Measurements from ENCODE around the gene GABRR1. TPM values are rescaled to one million over a fixed set of nuclear protein-coding genes. Genes with fewer than 3 reads are reported as not detected.
"Not testable (repeated sequence)": the region's sequence is repeated elsewhere in the genome, so short reads cannot be mapped to it uniquely, and the experiment has no call there.

Gene GABRR1
- total RNA-seq, 1 donor from 2014 or later, result not detected

- no peak for DNase-seq (ENCODE audit: low spot score)
Observed at GRCh38 chr6:89154131-89154530, 63.0 kb downstream of the GABRR1 start.

- DNase-seq (ENCODE audit: low spot score), result no peak
Observed at GRCh38 chr6:89148016-89148750, 69.0 kb downstream of the GABRR1 start.

DNA sequence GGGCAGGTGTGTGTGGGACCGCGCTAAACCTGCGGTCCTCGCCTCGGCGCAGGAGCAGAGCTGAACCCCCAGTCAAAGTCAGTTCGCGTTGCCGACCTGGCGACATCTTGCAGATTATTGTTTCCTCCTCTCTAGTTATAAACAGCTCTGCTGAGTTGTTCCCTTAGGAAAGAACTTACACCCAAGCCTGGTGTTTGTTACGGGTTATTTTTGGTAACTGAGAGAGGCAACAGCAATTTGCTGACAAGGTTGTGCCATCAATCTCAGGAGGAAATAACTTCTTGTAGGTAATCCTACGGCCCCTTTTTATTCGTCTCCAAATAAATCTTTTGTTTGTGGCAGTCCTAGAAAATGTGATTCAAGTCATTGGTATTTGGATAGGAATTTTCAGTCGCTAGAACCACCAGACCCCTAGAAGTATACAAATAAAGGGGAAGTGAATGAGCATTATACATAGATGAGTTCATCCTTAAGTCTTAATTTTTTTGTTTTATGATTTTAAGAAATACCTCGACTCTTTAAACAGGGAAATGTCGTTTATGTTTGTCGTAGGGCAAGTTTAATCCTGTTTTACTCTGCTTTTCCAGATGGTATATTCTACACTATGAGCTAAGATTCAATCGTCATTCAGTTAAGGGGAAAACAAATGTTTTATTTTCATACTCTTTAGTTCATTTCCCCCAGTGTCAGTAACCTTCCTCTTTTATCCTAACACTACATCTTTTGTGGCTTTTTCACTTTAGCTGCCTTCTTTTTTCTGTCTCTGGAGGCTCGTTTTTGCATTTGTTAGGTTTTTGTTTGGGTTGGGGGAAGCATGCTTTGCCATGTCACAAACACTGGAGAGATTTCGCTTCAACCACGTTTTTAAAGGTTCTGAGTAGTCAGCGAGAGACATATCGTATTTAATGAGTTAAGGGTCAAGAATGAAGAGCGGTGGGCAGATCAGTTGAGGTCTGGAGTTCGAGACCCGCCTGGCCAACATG lies 70.1 kb downstream of the GABRR1 start:
- DNase-seq (ENCODE audit: low spot score), result no peak

GRCh38 chr6:89145956-89146717 lies 71.0 kb downstream of the GABRR1 start, which contains the start of gene PM20D2:
PM20D2 (plus strand) TSS chr6:89146055; CDS start chr6:89146145, 90 bp downstream.
- peak; percentile 37 for DNase-seq (ENCODE audit: low spot score)

DNA sequence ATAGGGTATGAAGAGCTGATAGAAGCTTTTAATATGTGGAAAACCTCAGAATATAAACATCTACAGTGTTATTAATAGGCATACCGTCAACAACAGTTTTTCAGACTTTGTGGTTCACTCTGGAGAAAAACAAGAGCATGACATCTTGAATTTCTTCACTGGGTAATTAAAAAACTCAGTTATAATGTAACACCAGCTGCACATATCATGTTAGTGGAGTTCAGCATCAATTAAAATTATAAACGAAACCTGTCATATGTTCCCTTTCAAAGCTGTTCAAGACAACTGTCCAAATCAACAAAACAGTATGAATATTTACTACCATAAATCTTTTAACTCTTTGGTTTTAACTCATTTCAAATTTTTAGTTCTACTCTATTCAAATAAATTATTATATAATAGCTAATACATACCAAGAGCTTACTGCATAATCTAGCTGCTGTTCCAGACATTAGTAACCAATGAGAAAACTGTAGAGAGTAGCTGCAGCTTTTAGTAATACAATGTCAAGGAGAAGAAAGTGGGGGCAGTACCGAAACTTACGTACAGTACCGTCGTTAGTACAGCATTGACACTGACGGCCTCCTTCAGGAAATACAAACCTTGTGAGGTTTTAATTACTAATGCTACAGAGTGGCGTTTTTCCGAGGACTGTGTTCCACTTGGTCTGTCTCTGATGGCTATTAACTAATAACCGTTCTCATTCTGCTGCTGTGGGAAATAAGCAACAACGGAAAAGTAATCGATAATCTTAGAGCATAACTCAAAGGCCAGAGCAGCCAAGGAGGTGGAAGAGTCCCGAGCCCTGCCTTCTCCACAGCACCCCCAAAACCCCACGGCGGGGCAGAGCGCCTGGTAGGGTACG lies 71.8 kb downstream of the GABRR1 start:
- DNase-seq (ENCODE audit: low spot score), result no peak

DNA sequence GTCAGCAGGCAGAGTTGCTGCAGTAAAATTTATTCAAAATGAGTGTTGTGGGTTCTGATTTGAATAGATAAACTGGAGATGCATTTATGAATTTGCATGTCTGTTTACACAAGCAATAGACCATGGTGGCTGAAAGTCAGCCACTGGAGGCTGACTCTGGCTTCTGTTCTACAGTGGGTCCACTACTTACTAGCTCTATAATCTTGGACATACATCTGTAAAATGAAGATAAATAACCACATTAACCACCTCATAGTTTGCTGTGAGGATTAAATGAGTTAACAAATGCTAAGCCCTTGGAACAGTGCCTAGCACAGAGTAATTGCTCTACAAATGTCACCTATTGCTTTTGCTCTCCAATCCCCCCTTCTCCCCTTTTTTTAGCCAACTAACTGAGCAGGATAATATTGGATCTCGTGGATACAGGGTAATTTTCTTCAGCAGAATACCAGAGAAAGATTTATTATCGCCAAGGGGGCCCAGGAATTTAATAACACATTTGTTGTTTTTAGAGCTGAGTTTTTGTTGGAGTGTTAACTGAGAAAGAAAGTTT lies 72.7 kb downstream of the GABRR1 start:
- DNase-seq (ENCODE audit: low spot score), result no peak

- DNase-seq (ENCODE audit: low spot score), result no peak
Observed at GRCh38 chr6:89140347-89141156, 76.6 kb downstream of the GABRR1 start.

GRCh38 chr6:89139509-89140346 lies 77.4 kb downstream of the GABRR1 start:
- DNase-seq (ENCODE audit: low spot score), result no peak

- no peak for DNase-seq (ENCODE audit: low spot score)
Observed at GRCh38 chr6:89138173-89138572, 79.0 kb downstream of the GABRR1 start.

DNA sequence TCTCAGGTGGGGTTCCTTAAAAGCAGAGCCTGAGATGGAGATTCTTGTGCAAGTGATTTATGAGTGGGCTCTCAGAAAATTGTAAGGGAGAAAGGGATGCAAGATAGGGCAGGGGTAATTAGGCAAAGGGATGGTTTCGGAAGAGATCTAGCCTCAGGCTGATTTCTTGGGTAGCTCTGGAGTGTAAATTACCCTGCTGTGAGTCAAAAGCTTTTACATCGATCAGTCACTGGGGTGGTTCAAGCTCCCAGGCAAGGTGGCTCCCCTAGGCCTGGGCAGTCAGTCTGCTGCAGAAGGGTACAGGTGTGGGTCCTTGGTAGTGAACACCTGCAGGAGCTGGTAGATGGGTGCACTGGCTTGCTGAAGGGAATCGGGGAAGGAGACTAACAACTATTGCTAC lies 82.4 kb downstream of the GABRR1 start:
- no peak for DNase-seq (ENCODE audit: low spot score)

DNA sequence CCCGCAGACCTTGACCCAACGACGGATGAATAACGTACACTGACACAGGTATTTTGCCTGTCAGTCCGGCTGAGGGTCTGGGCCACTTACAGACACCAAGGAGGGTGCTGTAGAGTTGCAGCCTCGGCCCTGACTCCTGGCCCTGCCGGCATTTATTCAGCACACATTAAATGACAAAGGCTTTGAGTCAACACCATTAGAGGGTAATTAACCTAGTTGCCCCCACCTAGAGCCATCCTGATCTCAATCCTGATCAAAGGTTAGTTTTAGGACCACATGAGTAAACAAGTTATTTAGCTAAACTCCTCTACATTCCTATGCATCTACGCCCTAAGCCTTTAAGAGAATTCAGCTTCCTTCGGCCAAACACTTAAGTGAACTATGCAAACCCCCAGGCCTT lies 83.2 kb downstream of the GABRR1 start:
- DNase-seq (ENCODE audit: low spot score), result no peak

- no peak for DNase-seq (ENCODE audit: low spot score)
Observed at GRCh38 chr6:89132057-89132456, 85.1 kb downstream of the GABRR1 start.

GRCh38 chr6:89131599-89131998 lies 85.6 kb downstream of the GABRR1 start:
- no peak for DNase-seq (ENCODE audit: low spot score)

DNA sequence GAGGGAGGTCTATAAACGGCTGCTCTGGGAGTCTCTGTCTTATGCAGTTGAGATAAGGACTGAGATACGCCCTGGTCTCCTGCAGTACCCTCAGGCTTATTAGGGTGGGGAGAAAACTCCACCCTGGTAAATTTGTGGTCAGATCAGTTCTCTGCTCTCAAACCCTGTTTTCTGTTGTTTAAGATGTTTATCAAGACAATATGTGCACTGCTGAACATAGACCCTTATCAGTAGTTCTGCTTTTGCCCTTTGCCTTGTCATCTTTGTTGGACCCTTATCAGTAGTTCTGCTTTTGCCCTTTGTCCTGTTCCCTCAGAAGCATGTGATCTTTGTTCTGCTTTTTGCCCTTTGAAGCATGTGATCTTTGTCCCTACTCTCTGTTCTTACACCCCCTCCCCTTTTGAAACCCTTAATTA lies 88.9 kb downstream of the GABRR1 start:
- DNase-seq (ENCODE audit: low spot score), result not testable (repeated sequence)

Other genes with a start within 250 kb of the GABRR1 start
- 244 TPM for gene PNRC1, start 136.6 kb downstream of the GABRR1 start, total RNA-seq
- gene SRSF12, start 99.3 kb downstream of the GABRR1 start, total RNA-seq, result 2.2 TPM
- 17.3 TPM for gene PM20D2, start 71.3 kb downstream of the GABRR1 start, total RNA-seq
- gene GABRR2, start 97.9 kb upstream of the GABRR1 start, total RNA-seq, result 0.92 TPM
- gene UBE2J1, start 135.4 kb upstream of the GABRR1 start, total RNA-seq, result 32.5 TPM
- gene RRAGD, start 194.9 kb upstream of the GABRR1 start, total RNA-seq, result 19.8 TPM
- gene ANKRD6, start 215.8 kb upstream of the GABRR1 start, total RNA-seq, result 14.9 TPM